Measurements from ENCODE around the gene STX10. TPM values are rescaled to one million over a fixed set of nuclear protein-coding genes. Genes with fewer than 3 reads are reported as not detected.

The STX10 gene
- total RNA-seq, 1 experiment from 2014 or later = 37.9 TPM

DNA sequence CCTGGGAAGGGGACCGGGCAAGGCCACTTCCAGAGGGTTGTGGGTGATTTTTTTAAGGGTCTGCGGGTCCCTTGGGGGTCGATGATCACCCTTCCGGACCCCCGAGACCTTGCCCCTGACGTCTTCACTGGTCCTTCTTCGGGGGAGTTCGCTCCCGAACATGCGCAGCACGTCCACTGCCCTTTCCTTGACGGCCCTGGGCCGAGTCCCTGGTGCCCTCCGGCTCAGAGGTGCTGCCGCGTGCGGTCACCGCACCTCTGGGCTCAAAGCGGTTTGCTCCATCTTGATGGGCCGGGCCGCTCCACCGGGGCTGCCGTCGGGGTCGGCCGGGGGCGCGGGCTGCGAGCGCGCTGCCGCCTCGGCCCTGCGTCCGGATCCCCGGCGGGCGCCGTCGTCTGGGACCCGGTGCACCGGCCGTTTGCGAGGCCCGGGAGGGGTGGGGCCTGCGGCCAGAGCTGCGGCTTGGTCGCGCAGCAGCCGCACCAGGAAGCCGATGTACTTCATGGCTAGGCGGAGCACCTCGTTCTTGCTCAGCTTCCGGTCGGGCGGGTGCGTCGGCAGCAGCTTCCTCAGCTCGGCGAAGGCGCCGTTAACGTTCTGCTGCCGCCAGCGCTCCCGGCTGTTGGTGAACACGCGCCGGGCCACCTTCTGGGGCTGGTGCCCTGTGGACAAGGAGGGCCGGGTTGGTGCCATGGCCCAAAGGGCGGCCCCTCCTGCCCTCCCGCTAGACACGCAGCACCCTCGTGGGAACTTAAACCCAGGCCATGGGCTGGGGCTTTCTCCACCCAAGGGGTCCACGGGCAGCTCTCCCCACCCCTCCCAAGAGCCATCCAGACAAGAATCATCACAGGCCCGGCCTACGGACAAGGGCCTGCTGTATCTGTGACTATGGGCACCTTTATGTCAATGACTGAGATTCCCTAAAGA, 50.8 kb downstream of the STX10 start:
- no TSS peak for BruUV-seq (replicated peaks)
- ChIA-PET CTCF (interaction anchor here (0.6 to 1.0 kb wide), 2 partner anchors 116 to 122 kb away, joined by 4 read pairs; no protein-coding TSS in a partner anchor), POLR2A (interaction anchor here (0.6 kb wide), 1 partner anchor 93 kb away, joined by 3 read pairs; no protein-coding TSS in a partner anchor)
- intact Hi-C loops (cut with micrococcal nuclease) = no loop called here
- no peaks in the 10 kb centered on the region for H3K27me3 Mint-ChIP-seq (ENCODE audit: insufficient read depth, unreplicated experiment)
- no peak overlapping the region for H3K4me3 Mint-ChIP-seq (ENCODE audit: unreplicated experiment)
- H3K36me3 Mint-ChIP-seq (ENCODE audit: insufficient read depth, unreplicated experiment) = no peaks in the 10 kb centered on the region
- peaks cover 5% of the 10 kb centered on the region for H3K4me1 Mint-ChIP-seq (ENCODE audit: insufficient read depth, unreplicated experiment)
- TF ChIP-seq, protein P1, sequence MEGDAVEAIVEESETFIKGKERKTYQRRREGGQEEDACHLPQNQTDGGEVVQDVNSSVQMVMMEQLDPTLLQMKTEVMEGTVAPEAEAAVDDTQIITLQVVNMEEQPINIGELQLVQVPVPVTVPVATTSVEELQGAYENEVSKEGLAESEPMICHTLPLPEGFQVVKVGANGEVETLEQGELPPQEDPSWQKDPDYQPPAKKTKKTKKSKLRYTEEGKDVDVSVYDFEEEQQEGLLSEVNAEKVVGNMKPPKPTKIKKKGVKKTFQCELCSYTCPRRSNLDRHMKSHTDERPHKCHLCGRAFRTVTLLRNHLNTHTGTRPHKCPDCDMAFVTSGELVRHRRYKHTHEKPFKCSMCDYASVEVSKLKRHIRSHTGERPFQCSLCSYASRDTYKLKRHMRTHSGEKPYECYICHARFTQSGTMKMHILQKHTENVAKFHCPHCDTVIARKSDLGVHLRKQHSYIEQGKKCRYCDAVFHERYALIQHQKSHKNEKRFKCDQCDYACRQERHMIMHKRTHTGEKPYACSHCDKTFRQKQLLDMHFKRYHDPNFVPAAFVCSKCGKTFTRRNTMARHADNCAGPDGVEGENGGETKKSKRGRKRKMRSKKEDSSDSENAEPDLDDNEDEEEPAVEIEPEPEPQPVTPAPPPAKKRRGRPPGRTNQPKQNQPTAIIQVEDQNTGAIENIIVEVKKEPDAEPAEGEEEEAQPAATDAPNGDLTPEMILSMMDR (IDR thresholded peaks at IDR 0.05; ENCODE audit: unreplicated experiment) = no peak
- no peak for DNase-seq (ENCODE audit: unreplicated experiment)
- H3K9me3 Mint-ChIP-seq (ENCODE audit: unreplicated experiment) = no peaks in the 10 kb centered on the region
- no peak overlapping the region for H3K27ac Mint-ChIP-seq (ENCODE audit: low read depth, unreplicated experiment)

DNA sequence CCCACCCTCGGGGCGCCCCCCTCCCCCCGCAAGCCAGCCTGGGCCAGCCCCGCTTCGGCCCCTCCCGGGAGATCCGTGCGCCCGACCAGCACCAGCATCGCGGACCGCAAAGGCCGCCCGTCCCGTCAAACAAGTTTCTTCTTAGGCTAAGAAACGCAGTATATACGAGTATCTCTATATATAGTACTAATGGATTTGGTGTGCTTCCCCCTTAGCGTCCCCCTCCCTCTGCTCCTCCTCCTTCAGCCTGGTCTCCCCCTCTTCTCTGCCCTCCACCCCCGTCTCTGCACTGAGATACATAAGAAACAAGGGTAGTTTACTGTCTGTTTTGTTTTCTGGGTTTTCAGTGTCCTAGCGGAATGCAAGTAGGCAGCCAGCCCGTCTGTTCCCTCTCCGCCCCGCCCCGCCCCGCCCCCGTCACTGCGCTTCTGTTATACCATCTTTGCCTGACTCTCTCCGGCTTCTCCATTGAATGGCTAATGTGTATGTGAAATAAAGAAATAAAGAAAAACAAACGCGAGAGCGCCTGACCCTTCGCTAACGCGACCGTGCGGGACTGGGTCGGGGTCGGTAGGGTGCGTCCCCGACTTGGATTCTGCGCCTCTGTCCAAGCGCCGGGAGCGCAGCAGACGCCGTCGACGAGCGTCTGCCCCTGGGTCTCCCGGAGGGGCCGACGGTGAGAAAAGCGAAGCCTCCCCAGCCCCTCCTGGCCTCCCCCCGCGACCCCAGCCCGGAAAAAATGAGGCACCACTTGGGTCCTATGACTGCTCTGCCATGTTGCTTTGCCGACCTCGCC, 51.7 kb downstream of the STX10 start:
- intact Hi-C loops (cut with micrococcal nuclease) = no loop called here
- Mint-ChIP-seq H3K27ac (ENCODE audit: low read depth, unreplicated experiment) (no peak overlapping the region), H3K36me3 (ENCODE audit: insufficient read depth, unreplicated experiment) (no peaks in the 10 kb centered on the region), H3K27me3 (ENCODE audit: insufficient read depth, unreplicated experiment) (no peaks in the 10 kb centered on the region), H3K4me3 (ENCODE audit: unreplicated experiment) (no peak overlapping the region), H3K9me3 (ENCODE audit: unreplicated experiment) (no peaks in the 10 kb centered on the region), H3K4me1 (ENCODE audit: insufficient read depth, unreplicated experiment) (peaks cover 5% of the 10 kb centered on the region)
- CTCF ChIA-PET = no interaction called here
- BruUV-seq (replicated peaks) = no TSS peak
- TF ChIP-seq, protein P1 (IDR thresholded peaks at IDR 0.05; ENCODE audit: unreplicated experiment) = no peak
- POLR2A ChIA-PET = interaction anchor here (0.6 kb wide), 1 partner anchor 94 kb away, joined by 3 read pairs; no protein-coding TSS in a partner anchor
- no peak for DNase-seq (ENCODE audit: unreplicated experiment)

DNA sequence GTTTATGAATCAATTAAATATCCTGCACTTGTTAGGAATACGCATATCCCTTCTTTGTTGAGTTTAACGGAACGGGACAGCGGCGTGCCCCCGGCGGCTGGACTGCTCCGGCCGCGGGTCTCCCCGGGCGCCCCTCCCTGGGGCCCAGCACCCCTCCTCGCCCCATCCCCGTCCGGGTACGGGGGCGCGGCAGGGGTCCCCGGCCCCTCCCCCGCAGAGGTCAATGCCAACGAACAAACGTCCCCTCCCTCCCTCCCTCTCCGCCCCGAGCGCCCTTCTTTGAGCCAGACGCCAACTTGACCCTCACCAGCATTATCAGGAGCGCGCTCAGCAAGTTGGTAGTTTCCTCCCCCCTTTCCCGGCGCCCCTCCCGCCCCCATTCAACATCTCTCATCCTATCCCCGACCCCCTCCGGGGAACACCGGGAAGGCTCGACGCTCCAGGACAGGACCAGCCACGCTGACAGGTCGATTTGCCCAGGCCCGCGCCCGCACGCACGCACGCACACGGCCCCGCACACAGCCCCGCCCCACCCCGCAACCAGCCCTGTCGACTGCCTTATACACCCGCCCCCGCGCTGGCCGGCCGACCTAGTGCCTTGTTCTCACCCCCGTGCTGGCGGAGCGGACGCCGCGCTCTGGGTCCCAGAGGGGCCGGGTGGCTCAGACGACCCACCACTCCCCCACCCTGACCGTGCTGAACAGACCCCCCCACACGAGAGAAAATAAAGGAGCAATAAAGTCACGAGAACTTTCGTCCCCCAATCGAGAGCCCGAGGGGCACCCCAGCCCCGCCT, 52.5 kb downstream of the STX10 start:
- DNase-seq (ENCODE audit: unreplicated experiment) = no peak
- H3K4me1 Mint-ChIP-seq (ENCODE audit: insufficient read depth, unreplicated experiment) = peaks cover 5% of the 10 kb centered on the region
- ChIA-PET POLR2A (no interaction called here), CTCF (no interaction called here)
- TF ChIP-seq, protein P1 (IDR thresholded peaks at IDR 0.05; ENCODE audit: unreplicated experiment) = no peak
- no peaks in the 10 kb centered on the region for H3K27me3 Mint-ChIP-seq (ENCODE audit: insufficient read depth, unreplicated experiment)
- BruUV-seq (replicated peaks) = no TSS peak
- intact Hi-C loops (cut with micrococcal nuclease) = no loop called here
- no peak overlapping the region for H3K27ac Mint-ChIP-seq (ENCODE audit: low read depth, unreplicated experiment)
- H3K4me3 Mint-ChIP-seq (ENCODE audit: unreplicated experiment) = no peak overlapping the region
- no peaks in the 10 kb centered on the region for H3K9me3 Mint-ChIP-seq (ENCODE audit: unreplicated experiment)
- no peaks in the 10 kb centered on the region for H3K36me3 Mint-ChIP-seq (ENCODE audit: insufficient read depth, unreplicated experiment)

All from MCF 10A (cell line).